ENCODE data around the gene TSPAN32. TPM values are rescaled to one million over a fixed set of nuclear protein-coding genes. Genes with fewer than 3 reads are reported as not detected.

TSPAN32 gene
- total RNA-seq, 1 donor from 2014 or later, result not detected

DNA sequence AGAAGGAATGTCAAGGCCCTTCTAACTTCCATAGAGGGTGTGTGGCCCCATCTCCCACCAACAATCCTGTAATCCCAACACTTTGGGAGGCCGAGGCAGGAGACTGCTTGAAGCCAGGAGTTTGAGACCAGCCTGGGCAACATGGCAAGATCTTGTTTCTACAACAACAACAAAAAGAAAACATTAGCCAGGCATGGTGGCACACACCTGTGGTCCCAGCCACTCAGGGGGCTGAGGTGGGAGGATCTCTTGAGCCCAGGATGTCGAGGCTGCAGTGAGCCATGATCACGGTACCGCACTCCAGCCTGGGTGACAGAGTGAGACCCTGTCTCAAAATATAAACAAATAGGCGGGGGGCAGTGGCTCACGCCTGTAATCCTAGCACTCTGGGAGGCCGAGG lies 16.9 kb downstream of the TSPAN32 start:
- no peak overlapping the region for H3K4me3 ChIP-seq (ENCODE audit: low read depth, low read length)
- TF ChIP-seq, protein P1, sequence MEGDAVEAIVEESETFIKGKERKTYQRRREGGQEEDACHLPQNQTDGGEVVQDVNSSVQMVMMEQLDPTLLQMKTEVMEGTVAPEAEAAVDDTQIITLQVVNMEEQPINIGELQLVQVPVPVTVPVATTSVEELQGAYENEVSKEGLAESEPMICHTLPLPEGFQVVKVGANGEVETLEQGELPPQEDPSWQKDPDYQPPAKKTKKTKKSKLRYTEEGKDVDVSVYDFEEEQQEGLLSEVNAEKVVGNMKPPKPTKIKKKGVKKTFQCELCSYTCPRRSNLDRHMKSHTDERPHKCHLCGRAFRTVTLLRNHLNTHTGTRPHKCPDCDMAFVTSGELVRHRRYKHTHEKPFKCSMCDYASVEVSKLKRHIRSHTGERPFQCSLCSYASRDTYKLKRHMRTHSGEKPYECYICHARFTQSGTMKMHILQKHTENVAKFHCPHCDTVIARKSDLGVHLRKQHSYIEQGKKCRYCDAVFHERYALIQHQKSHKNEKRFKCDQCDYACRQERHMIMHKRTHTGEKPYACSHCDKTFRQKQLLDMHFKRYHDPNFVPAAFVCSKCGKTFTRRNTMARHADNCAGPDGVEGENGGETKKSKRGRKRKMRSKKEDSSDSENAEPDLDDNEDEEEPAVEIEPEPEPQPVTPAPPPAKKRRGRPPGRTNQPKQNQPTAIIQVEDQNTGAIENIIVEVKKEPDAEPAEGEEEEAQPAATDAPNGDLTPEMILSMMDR (conservative IDR thresholded peaks at IDR 0.05; ENCODE audit: low read depth, low read length), result no peak
- no peak for DNase-seq (ENCODE audit: low read depth)

DNA sequence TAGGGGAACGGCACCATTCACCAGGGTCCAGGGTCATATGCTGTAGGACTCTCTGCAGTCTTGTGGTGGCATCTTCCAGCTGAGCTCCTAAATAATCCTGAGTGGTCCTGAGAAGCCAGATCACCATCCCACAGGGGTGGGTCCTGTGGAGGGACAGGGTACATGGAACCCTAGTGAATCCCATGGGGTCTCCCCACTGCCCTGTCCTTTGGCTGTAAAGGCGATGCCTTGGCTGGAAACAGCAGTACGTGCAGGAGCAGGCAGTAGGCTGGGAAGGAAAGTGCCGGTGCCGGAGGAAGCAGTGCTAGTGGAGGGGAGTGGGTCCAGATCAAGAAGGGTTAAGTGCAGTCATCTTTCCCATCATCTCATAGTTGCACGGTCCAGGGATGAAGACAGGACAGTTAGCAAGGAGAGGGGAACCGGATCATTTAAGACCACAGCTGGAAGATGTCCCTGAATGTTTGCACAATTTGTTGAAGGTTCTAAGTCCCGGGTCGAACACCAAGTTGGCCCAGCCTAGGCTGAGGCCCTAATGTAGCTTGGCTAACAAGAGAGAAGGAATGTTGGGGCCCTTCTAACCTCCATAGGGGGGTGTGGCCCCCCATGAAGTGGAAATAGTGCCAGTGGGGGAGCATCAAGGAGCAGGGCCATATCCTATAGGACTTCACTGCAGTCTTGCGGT lies 18.1 kb downstream of the TSPAN32 start:
- DNase-seq (ENCODE audit: low read depth), result no peak
- TF ChIP-seq, protein P1 (conservative IDR thresholded peaks at IDR 0.05; ENCODE audit: low read depth, low read length), result no peak
- H3K4me3 ChIP-seq (ENCODE audit: low read depth, low read length), result no peak overlapping the region

DNA sequence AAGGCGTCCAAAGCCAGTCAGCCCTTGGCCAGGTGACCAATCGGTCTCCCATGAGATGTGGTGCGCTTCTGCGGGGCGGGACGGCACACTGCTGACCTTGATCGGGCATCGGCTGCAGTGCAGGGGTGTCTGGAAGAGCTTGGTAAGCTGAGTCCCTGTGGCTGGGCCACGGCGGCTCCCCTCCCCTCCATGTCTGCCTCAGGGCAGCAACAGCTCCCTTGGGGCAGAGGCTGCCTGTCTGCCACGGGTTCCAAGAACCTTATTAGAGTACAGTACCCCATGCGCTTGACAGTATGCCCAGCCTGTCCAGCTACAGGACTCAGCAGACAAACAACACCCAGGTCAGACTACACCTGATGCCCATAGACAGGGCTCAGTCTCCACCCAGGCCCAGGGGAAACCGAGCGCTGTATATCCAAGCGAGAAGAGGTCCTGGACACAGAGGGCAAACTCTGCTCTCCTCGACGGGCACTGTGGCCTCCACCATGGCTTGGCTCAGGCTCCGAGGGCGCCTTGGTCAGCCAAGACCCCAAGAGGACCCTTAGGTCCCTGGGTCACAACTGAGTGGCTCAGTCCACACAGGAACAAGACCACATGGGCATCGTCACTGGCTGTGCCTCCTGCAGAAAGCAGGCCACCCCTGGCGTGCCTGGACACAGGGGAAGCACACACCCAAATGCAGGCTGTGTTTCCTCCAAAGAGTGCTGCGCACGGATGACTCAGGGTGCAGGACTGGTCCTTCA lies 18.9 kb downstream of the TSPAN32 start:
- no peak overlapping the region for H3K4me3 ChIP-seq (ENCODE audit: low read depth, low read length)
- DNase-seq (ENCODE audit: low read depth), result no peak
- TF ChIP-seq, protein P1 (conservative IDR thresholded peaks at IDR 0.05; ENCODE audit: low read depth, low read length), result no peak

DNA sequence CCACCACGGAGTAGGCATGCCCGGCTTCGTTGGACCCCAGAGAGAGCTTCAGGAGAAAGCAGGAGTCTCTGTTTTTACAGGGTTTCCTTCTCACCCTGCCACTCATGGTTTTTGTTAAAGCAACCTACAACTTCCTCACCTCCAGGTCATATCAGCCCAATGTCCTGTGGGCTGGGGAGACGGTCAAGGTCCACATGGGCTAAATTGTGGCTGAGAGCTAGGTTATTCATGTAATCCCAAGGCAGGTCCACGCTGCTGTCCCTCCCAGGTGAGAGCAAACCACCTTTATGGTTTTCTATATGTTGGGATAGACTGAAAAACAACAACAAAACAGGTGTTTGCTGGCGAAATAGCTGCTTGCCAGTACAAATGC lies 19.5 kb downstream of the TSPAN32 start:
- no peak overlapping the region for H3K4me3 ChIP-seq (ENCODE audit: low read depth, low read length)
- TF ChIP-seq, protein P1 (conservative IDR thresholded peaks at IDR 0.05; ENCODE audit: low read depth, low read length), result no peak
- no peak for DNase-seq (ENCODE audit: low read depth)

DNA sequence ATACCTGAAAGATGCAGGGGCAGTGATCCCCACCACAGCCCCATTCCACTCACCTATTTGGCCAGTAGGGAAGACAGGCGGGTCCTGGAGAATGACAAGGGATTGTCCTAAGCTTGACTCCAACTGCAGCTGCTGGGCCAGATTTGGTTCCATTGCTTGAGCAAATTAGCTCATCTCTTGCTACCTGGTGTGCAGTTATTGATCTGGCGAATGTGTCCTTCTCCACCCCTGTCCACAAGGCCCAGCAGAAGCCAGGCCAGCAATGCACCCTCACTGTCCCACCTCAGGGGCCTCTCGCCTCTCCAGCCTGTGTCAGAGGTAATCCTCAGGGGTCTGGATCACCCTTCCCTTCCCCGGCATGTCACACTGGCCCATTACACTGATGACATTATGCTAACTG lies 23.3 kb downstream of the TSPAN32 start:
- DNase-seq (ENCODE audit: low read depth), result no peak
- H3K4me3 ChIP-seq (ENCODE audit: low read depth, low read length), result no peak overlapping the region
- TF ChIP-seq, protein P1 (conservative IDR thresholded peaks at IDR 0.05; ENCODE audit: low read depth, low read length), result no peak

DNA sequence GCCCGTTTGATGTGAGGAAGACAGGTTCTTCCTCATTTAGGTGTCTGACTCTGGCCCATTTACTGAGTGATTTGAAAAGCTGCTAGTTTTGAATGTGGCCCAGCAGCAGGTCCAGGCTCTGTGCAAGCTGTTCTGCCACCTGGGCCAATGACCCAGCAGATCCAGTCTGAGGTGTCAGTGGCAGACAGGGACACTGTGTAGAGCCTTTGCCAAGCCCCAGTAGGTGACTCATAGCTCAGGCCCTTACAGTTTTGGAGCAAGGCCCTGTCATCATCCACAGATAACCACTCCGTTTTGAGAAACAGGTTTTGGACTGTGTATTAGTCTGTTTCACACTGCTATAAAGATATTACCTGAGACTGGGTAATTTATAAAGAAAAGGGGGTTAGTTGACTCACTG lies 23.9 kb downstream of the TSPAN32 start:
- DNase-seq (ENCODE audit: low read depth), result no peak
- no peak overlapping the region for H3K4me3 ChIP-seq (ENCODE audit: low read depth, low read length)
- TF ChIP-seq, protein P1 (conservative IDR thresholded peaks at IDR 0.05; ENCODE audit: low read depth, low read length), result no peak

Measured in epithelial cell of proximal tubule (primary cell).